Keratinocyte (primary cell): ENCODE data around the gene KCNMA1.

Experiments
- EZH2 ChIP-seq: IDR thresholded peaks from one replicate; pipeline ENCODE4 v1.6.1; 2012; ENCODE audit warnings: inconsistent platforms, mild to moderate bottlenecking, low read length, moderate library complexity
- TF ChIP-seq, protein P1 (sequence below), 3 experiments: IDR thresholded peaks in 1 of 3; conservative IDR thresholded peaks in 1 of 3; optimal IDR thresholded peaks in 1 of 3; 2 replicates in 2 of 3; 3 replicates in 1 of 3; pipeline versions ENCODE3 to v1.5.1; 2011; ENCODE audit warnings: low read length in 3 of 3, mild to moderate bottlenecking in 3 of 3, moderate library complexity in 2 of 3, control low read depth in 1 of 3, inconsistent platforms in 1 of 3; ENCODE audit not compliant: insufficient read depth in 2 of 3; ENCODE audit errors: extremely low read depth in 1 of 3

DNA sequence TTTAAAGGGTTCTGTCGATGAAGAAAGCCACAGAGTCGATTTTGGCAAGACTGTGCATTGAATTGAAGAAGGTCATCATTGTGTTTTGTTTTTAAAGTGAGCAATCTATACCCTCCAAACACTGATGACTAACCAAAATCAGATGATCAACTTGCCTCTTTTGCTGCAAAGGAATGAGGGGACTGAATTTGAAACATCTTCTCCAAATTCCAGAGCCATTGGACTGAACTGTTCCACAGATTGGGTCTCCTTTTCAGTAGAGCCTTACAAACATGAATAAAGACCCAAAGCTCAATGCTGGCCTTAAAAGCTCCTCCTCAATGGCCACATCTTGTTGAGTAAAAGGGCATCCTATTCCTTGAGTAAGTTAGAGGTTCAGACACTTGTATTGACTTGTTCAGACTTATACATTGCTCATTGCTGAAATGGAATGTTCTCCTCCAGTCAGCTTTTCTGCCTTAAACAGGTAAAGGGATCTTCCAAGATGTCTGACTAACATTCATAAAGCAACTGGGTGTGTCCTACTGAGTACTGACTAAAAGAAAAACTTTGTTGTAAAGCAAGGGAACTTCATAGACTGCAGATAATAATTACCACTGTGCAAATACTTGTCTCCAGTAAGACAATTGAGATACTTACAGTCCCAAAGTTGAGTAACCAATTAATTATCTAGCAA lies 630.6 kb downstream of the KCNMA1 start:
- no peak for TF ChIP-seq EZH2
- TF ChIP-seq, protein P1, sequence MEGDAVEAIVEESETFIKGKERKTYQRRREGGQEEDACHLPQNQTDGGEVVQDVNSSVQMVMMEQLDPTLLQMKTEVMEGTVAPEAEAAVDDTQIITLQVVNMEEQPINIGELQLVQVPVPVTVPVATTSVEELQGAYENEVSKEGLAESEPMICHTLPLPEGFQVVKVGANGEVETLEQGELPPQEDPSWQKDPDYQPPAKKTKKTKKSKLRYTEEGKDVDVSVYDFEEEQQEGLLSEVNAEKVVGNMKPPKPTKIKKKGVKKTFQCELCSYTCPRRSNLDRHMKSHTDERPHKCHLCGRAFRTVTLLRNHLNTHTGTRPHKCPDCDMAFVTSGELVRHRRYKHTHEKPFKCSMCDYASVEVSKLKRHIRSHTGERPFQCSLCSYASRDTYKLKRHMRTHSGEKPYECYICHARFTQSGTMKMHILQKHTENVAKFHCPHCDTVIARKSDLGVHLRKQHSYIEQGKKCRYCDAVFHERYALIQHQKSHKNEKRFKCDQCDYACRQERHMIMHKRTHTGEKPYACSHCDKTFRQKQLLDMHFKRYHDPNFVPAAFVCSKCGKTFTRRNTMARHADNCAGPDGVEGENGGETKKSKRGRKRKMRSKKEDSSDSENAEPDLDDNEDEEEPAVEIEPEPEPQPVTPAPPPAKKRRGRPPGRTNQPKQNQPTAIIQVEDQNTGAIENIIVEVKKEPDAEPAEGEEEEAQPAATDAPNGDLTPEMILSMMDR (optimal IDR thresholded peaks at IDR 0.05 in 1 of 3, IDR thresholded peaks at IDR 0.05 in 1 of 3, conservative IDR thresholded peaks at IDR 0.05 in 1 of 3; ENCODE audit: extremely low read depth in 1 of 3, insufficient read depth in 2 of 3, low read length in 3 of 3) = no peak
